Measurements from ENCODE around the gene DCBLD2. TPM values are rescaled to one million over a fixed set of nuclear protein-coding genes. Genes with fewer than 3 reads are reported as not detected.

The DCBLD2 gene
- polyA plus RNA-seq, 3 donors = 0.17 to 1.1 (median 0.45) TPM

DNA sequence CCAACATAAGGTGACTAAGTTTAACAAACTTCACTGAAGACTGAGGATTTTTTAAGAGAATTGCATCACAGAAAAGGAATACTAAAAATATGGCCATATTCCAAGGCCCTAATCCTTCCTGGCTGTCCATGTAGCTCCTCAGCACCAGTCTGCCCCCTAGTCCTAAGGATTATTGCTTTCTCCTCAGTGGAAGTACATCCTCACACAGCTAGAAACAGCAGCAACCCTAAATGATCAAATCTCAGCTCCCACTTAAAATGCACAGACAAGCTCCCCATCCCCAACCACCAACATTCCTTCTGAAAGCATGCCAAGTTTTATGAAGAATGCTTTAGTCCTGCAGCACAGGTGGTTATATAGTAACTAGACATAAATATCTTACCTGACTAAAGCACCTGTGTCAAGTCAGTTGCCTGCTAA, 123.7 kb downstream of the DCBLD2 start:
- Mint-ChIP-seq H3K27me3 (ENCODE audit: low read depth in 3 of 3) (no peaks in the 10 kb centered on the region), H3K4me3 (no peak overlapping the region)

DNA sequence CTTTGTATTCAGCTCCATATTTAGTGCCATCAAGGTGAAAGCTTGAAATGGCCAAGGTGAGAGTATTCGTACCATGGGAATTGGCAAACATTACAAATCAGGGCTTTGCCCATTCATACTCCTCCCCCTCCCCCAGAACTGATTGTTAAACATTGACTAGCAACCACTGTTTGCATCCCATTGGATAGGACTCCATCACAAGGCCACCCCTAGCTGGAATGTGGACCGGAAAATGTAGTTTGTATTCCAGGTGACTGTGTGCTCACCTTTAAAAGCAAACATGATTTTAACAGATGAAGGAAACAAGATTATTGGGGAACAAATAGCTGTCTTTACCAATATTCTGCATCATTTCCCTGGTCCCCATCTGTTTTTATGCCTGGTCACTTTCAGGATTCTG, 124.2 kb downstream of the DCBLD2 start:
- Histone ChIP-seq H3K36me3 (replicated peaks in 1 of 2; ENCODE audit: control insufficient read depth in 1 of 2, insufficient read depth in 2 of 2, low read length in 2 of 2) (peaks cover 69 to 84% of the 10 kb centered on the region in 2 donors), H3K4me3 (replicated peaks in 1 of 3; ENCODE audit: low read depth in 2 of 3, low read length in 3 of 3) (no peak overlapping the region), H3K4me1 (ENCODE audit: control insufficient read depth in 1 of 2, insufficient read depth in 2 of 2, low read length in 2 of 2) (peaks cover 40 to 56% of the 10 kb centered on the region in 2 donors), H4K20me1 (ENCODE audit: insufficient read depth, low read length) (peaks cover 87% of the 10 kb centered on the region), H3K9me3 (replicated peaks in 1 of 2; ENCODE audit: control insufficient read depth in 1 of 2, insufficient read depth in 1 of 2, low read length in 2 of 2) (no peaks in the 10 kb centered on the region), H3K4me2 (replicated peaks; ENCODE audit: extremely low read depth, low read length, poor library complexity, severe bottlenecking) (no peak overlapping the region), H3K9ac (ENCODE audit: insufficient read depth, low read length, poor library complexity, severe bottlenecking) (no peak overlapping the region), H3K79me2 (ENCODE audit: insufficient read depth, low read length) (peaks cover 81% of the 10 kb centered on the region), H3K27ac (ENCODE audit: low read depth in 1 of 2, low read length in 2 of 2) (peak overlapping the region in 1 of 2 donors; percentile 94), H2AFZ (ENCODE audit: insufficient read depth, low read depth, low read length, poor library complexity, severe bottlenecking) (no peak overlapping the region), H3K27me3 (ENCODE audit: control insufficient read depth in 2 of 2, insufficient read depth in 2 of 2, low read length in 2 of 2) (no peaks in the 10 kb centered on the region)
- WGBS (ENCODE audit: insufficient coverage) = no CpG with 5 or more reads among the region's 2 CpGs
- H3K27ac Mint-ChIP-seq = peak overlapping the region in 6 of 7 donors; percentile 25 to 98 (median 94)
- no peak for DNase-seq
- TF ChIP-seq, protein P1, sequence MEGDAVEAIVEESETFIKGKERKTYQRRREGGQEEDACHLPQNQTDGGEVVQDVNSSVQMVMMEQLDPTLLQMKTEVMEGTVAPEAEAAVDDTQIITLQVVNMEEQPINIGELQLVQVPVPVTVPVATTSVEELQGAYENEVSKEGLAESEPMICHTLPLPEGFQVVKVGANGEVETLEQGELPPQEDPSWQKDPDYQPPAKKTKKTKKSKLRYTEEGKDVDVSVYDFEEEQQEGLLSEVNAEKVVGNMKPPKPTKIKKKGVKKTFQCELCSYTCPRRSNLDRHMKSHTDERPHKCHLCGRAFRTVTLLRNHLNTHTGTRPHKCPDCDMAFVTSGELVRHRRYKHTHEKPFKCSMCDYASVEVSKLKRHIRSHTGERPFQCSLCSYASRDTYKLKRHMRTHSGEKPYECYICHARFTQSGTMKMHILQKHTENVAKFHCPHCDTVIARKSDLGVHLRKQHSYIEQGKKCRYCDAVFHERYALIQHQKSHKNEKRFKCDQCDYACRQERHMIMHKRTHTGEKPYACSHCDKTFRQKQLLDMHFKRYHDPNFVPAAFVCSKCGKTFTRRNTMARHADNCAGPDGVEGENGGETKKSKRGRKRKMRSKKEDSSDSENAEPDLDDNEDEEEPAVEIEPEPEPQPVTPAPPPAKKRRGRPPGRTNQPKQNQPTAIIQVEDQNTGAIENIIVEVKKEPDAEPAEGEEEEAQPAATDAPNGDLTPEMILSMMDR (IDR thresholded peaks at IDR 0.05) = no peak
- peaks cover 50% of the 10 kb centered on the region for H3K4me1 Mint-ChIP-seq
- H3K9me3 Mint-ChIP-seq = no peaks in the 10 kb centered on the region
- H3K36me3 Mint-ChIP-seq = peaks cover 72 to 82% of the 10 kb centered on the region in 2 donors
- intact Hi-C loops (cut with micrococcal nuclease) = loop anchor here in 1 of 2 donors (5.0 kb wide), 1 partner anchor 45 kb away; no protein-coding TSS in a partner anchor
- no peak overlapping the region for H3K4me3 Mint-ChIP-seq
- no peaks in the 10 kb centered on the region for H3K27me3 Mint-ChIP-seq (ENCODE audit: low read depth in 3 of 3)

More for the DNA sequence above, 123.7 kb downstream of the DCBLD2 start:
- peaks cover 81% of the 10 kb centered on the region for H3K79me2 ChIP-seq (ENCODE audit: insufficient read depth, low read length)
- peaks cover 51% of the 10 kb centered on the region for H3K4me1 Mint-ChIP-seq
- no peaks in the 10 kb centered on the region for H3K9me3 ChIP-seq (replicated peaks in 1 of 2; ENCODE audit: control insufficient read depth in 1 of 2, insufficient read depth in 1 of 2, low read length in 2 of 2)
- peak overlapping the region; percentile 70 to 94 for H3K27ac ChIP-seq (ENCODE audit: low read depth in 1 of 2, low read length in 2 of 2)
- no peaks in the 10 kb centered on the region for H3K27me3 ChIP-seq (ENCODE audit: control insufficient read depth in 2 of 2, insufficient read depth in 2 of 2, low read length in 2 of 2)
- TF ChIP-seq, protein P1 (IDR thresholded peaks at IDR 0.05) = no peak
- H3K9ac ChIP-seq (ENCODE audit: insufficient read depth, low read length, poor library complexity, severe bottlenecking) = no peak overlapping the region
- no peak for DNase-seq
- peaks cover 70 to 84% of the 10 kb centered on the region in 2 donors for H3K36me3 ChIP-seq (replicated peaks in 1 of 2; ENCODE audit: control insufficient read depth in 1 of 2, insufficient read depth in 2 of 2, low read length in 2 of 2)
- peaks cover 87% of the 10 kb centered on the region for H4K20me1 ChIP-seq (ENCODE audit: insufficient read depth, low read length)
- H3K4me3 ChIP-seq (replicated peaks in 1 of 3; ENCODE audit: low read depth in 2 of 3, low read length in 3 of 3) = no peak overlapping the region
- intact Hi-C loops (cut with micrococcal nuclease) = loop anchor here in 1 of 2 donors (2.0 to 5.0 kb wide), 2 partner anchors 15 to 46 kb away; partner anchors contain the start of gene ST3GAL6
- peaks cover 74 to 85% of the 10 kb centered on the region in 2 donors for H3K36me3 Mint-ChIP-seq
- H2AFZ ChIP-seq (ENCODE audit: insufficient read depth, low read depth, low read length, poor library complexity, severe bottlenecking) = no peak overlapping the region
- H3K27ac Mint-ChIP-seq = peak overlapping the region; percentile 66 to 98 (median 94)
- no peaks in the 10 kb centered on the region for H3K9me3 Mint-ChIP-seq
- H3K4me1 ChIP-seq (ENCODE audit: control insufficient read depth in 1 of 2, insufficient read depth in 2 of 2, low read length in 2 of 2) = peaks cover 40 to 57% of the 10 kb centered on the region in 2 donors
- H3K4me2 ChIP-seq (replicated peaks; ENCODE audit: extremely low read depth, low read length, poor library complexity, severe bottlenecking) = peak overlapping the region; percentile 6

Data from CD14-positive monocyte (primary cell).